Heart left ventricle (tissue), 13 donors: ENCODE data around the gene CLDND1.

Source experiments
- CTCF ChIP-seq, 12 donors: fragments of 200-600 bp; sonication (generic) in 4 of 12; IDR thresholded peaks; one replicate each; pipeline versions ENCODE4 v1.5.0 to v1.8.0; 2018 to 2022; ENCODE audit warnings: antibody characterized with exemption in 12 of 12, mild to moderate bottlenecking in 5 of 12
- POLR2A ChIP-seq, 2 donors: fragments of 450-650 bp; IDR thresholded peaks; one replicate each; pipeline ENCODE4 v1.6.1; 2017; ENCODE audit warnings: antibody characterized with exemption in 2 of 2, mild to moderate bottlenecking in 2 of 2, moderate library complexity in 2 of 2
- donor health status: ischemic (EF 13 %, LVEDD 7.1; RV severe dilation, severe dysfunction).
- donor health status: DM: no; HTN: yes; CAD: no.
- donor health status: DM: no; HTN: no; CAD: no.
- donor health status: ischemic (EF 25% LVEDD 6.9; RV normal size, moderate dysfunction).
- donor health status: ischemic (EF 25% LVEDD 5.7; RV mildly dilated, moderate dysfunction).
- donor health status: ischemic (EF 35%, LVEDD 5.7; RV mildly dilated, moderate dysfunction).
- donor health status: nonischemic (EF 11% LVEDD 7.7; RV severe dilation, severe dysfunction).
- donor health status: DM: yes; HTN: yes; CAD: no.
- donor health status: PGD.
- donor health status: ischemic (EF 29% LVEDD 5.4; RV normal size, mild dysfunction).
- donor health status: nonischemic (EF 23%, LVEDD 6.1; RV moderate dilation, normal function).

DNA sequence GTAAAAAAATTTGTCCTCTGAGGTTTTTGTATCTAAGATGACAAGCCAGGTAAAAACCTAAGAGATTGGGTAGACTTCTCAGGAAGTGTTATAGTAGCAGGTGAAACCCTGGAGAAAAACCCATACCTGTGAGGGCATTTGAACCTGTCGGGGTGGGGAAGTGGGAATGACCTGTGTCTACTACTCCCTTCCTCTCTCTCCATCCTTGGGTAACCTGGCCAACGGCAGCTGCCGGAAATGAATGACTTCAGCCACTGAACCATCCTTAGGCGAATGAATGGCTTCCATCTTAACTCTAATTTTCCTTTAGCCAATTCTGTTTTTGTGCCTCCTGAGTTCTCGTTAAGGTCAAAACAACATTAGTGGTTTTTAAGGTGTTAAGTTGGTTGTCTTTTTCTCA, 25.8 kb upstream of the CLDND1 start:
- TF ChIP-seq CTCF (IDR thresholded peaks at IDR 0.05), result no peak
- TF ChIP-seq POLR2A (IDR thresholded peaks at IDR 0.05), result no peak
